Neural progenitor cell (in vitro differentiated cells): ENCODE data around the gene SLIT2.

Experiments used
- EZH2 ChIP-seq: fragments of 200-600 bp; sonication (generic); IDR thresholded peaks from 2 replicates; pipeline ENCODE4 v1.6.1; 2017; ENCODE audit warnings: antibody characterized with exemption, mild to moderate bottlenecking, moderate library complexity
- EZH2phosphoT487 ChIP-seq: fragments of 200-600 bp; sonication (generic); IDR thresholded peaks from 2 replicates; pipeline ENCODE4 v1.6.1; 2017; ENCODE audit warnings: antibody characterized with exemption
- TF ChIP-seq, protein P1 (sequence below): fragments of 200-600 bp; sonication (generic); IDR thresholded peaks from 2 replicates; pipeline ENCODE4 v1.5.1; 2017; ENCODE audit warnings: antibody characterized with exemption, mild to moderate bottlenecking

GRCh38 chr4:20273793-20274192 is 22.1 kb downstream of the SLIT2 start:
- TF ChIP-seq, protein P1, sequence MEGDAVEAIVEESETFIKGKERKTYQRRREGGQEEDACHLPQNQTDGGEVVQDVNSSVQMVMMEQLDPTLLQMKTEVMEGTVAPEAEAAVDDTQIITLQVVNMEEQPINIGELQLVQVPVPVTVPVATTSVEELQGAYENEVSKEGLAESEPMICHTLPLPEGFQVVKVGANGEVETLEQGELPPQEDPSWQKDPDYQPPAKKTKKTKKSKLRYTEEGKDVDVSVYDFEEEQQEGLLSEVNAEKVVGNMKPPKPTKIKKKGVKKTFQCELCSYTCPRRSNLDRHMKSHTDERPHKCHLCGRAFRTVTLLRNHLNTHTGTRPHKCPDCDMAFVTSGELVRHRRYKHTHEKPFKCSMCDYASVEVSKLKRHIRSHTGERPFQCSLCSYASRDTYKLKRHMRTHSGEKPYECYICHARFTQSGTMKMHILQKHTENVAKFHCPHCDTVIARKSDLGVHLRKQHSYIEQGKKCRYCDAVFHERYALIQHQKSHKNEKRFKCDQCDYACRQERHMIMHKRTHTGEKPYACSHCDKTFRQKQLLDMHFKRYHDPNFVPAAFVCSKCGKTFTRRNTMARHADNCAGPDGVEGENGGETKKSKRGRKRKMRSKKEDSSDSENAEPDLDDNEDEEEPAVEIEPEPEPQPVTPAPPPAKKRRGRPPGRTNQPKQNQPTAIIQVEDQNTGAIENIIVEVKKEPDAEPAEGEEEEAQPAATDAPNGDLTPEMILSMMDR: no peak
- TF ChIP-seq EZH2phosphoT487: no peak
- TF ChIP-seq EZH2: no peak
